DND-41 (cell line): ENCODE data around the gene CDC42BPG.

Source experiments
- ATAC-seq: fragments of 200-7000 bp; cut with Tn5 transposase; 3 replicates; pipeline ENCODE4 v1.9.1; 2021; ENCODE audit warnings: low read depth; ENCODE audit not compliant: insufficient read depth
- DNase-seq: peaks from one replicate; pipeline ENCODE4 v3.0.0-alpha.2; 2020
- H2AFZ ChIP-seq: 2 replicates; pipeline ENCODE4 v1.6.0; 2012; ENCODE audit warnings: low read depth, low read length
- H3K27ac ChIP-seq: 2 replicates; pipeline ENCODE4 v1.5.1; 2012; ENCODE audit warnings: low read length, inconsistent platforms
- H3K27me3 ChIP-seq: fragments of 200-600 bp; sonication (generic); 2 replicates; pipeline ENCODE4 v1.6.0; 2012; ENCODE audit warnings: low read length, mild to moderate bottlenecking, inconsistent platforms; ENCODE audit not compliant: insufficient read depth, poor library complexity
- H3K36me3 ChIP-seq: 2 replicates; pipeline ENCODE4 v1.5.1; 2012; ENCODE audit warnings: low read length, inconsistent platforms; ENCODE audit not compliant: insufficient read depth
- H3K4me1 ChIP-seq: 2 replicates; pipeline ENCODE4 v1.5.1; 2012; ENCODE audit warnings: mild to moderate bottlenecking, low read length; ENCODE audit not compliant: insufficient read depth
- H3K4me2 ChIP-seq: 2 replicates; pipeline ENCODE4 v1.6.0; 2012; ENCODE audit warnings: mild to moderate bottlenecking, moderate library complexity, low read length, inconsistent platforms; ENCODE audit not compliant: insufficient read depth
- H3K4me3 ChIP-seq, 2 experiments: fragments of 200-600 bp in 1 of 2; shearing (Covaris generic) in 1 of 2; 2 replicates each; pipeline ENCODE4 v1.5.1; 2012 to 2016; ENCODE audit warnings: inconsistent platforms in 2 of 2, low read length in 2 of 2, mild to moderate bottlenecking in 2 of 2, low read depth in 1 of 2, moderate library complexity in 1 of 2
- H3K79me2 ChIP-seq: 2 replicates; pipeline ENCODE4 v1.6.0; 2012; ENCODE audit warnings: low read length, inconsistent platforms; ENCODE audit not compliant: insufficient read depth
- H3K9ac ChIP-seq: 2 replicates; pipeline ENCODE4 v1.6.0; 2012; ENCODE audit warnings: low read depth, mild to moderate bottlenecking, inconsistent platforms, low read length, moderate library complexity
- H3K9me3 ChIP-seq: 2 replicates; pipeline ENCODE4 v1.5.1; 2012; ENCODE audit warnings: low read length, moderate library complexity, mild to moderate bottlenecking, inconsistent platforms; ENCODE audit not compliant: insufficient read depth, severe bottlenecking
- H4K20me1 ChIP-seq: 2 replicates; pipeline ENCODE4 v1.6.0; 2012; ENCODE audit warnings: low read length; ENCODE audit not compliant: insufficient read depth
- EZH2 ChIP-seq: IDR thresholded peaks from 3 replicates; pipeline ENCODE4 v1.6.1; 2012; ENCODE audit warnings: borderline replicate concordance, low read depth, mild to moderate bottlenecking, moderate library complexity, low read length, inconsistent platforms; ENCODE audit not compliant: severe bottlenecking
- TF ChIP-seq, protein P1 (sequence below): IDR thresholded peaks from 2 replicates; pipeline ENCODE4 v1.5.1; 2012; ENCODE audit warnings: borderline replicate concordance, low read length, moderate library complexity, mild to moderate bottlenecking; ENCODE audit not compliant: poor library complexity, severe bottlenecking; ENCODE audit errors: extremely low read depth

CDC42BPG gene

GRCh38 chr11:64792482-64792881 lies 52.0 kb downstream of the CDC42BPG start:
- ATAC-seq, result no peak
- H3K9ac ChIP-seq, result no peak overlapping the region
- H3K36me3 ChIP-seq, result peaks cover 10% of the 10 kb centered on the region
- H3K27me3 ChIP-seq, result no peaks in the 10 kb centered on the region
- no peaks in the 10 kb centered on the region for H3K4me1 ChIP-seq
- H3K79me2 ChIP-seq, result no peaks in the 10 kb centered on the region
- DNase-seq, result no peak
- no peak overlapping the region for H3K27ac ChIP-seq
- no peak overlapping the region for H3K4me3 ChIP-seq
- H3K4me2 ChIP-seq, result no peak overlapping the region
- TF ChIP-seq, protein P1, sequence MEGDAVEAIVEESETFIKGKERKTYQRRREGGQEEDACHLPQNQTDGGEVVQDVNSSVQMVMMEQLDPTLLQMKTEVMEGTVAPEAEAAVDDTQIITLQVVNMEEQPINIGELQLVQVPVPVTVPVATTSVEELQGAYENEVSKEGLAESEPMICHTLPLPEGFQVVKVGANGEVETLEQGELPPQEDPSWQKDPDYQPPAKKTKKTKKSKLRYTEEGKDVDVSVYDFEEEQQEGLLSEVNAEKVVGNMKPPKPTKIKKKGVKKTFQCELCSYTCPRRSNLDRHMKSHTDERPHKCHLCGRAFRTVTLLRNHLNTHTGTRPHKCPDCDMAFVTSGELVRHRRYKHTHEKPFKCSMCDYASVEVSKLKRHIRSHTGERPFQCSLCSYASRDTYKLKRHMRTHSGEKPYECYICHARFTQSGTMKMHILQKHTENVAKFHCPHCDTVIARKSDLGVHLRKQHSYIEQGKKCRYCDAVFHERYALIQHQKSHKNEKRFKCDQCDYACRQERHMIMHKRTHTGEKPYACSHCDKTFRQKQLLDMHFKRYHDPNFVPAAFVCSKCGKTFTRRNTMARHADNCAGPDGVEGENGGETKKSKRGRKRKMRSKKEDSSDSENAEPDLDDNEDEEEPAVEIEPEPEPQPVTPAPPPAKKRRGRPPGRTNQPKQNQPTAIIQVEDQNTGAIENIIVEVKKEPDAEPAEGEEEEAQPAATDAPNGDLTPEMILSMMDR, result no peak
- no peak for TF ChIP-seq EZH2
- no peaks in the 10 kb centered on the region for H3K9me3 ChIP-seq
- no peaks in the 10 kb centered on the region for H4K20me1 ChIP-seq
- no peak overlapping the region for H2AFZ ChIP-seq

GRCh38 chr11:64791781-64792291 lies 52.6 kb downstream of the CDC42BPG start:
- Histone ChIP-seq H3K4me2 (no peak overlapping the region), H3K27ac (no peak overlapping the region), H3K9me3 (no peaks in the 10 kb centered on the region), H3K4me1 (no peaks in the 10 kb centered on the region), H3K9ac (no peak overlapping the region), H3K36me3 (peaks cover 5% of the 10 kb centered on the region; the same call in 1 of the 2 replicates), H3K27me3 (no peaks in the 10 kb centered on the region), H4K20me1 (no peaks in the 10 kb centered on the region), H2AFZ (no peak overlapping the region), H3K4me3 (no peak overlapping the region), H3K79me2 (no peaks in the 10 kb centered on the region)
- ATAC-seq (no peak), DNase-seq (no peak)
- TF ChIP-seq, protein P1, result no peak
- TF ChIP-seq EZH2, result no peak

DNA sequence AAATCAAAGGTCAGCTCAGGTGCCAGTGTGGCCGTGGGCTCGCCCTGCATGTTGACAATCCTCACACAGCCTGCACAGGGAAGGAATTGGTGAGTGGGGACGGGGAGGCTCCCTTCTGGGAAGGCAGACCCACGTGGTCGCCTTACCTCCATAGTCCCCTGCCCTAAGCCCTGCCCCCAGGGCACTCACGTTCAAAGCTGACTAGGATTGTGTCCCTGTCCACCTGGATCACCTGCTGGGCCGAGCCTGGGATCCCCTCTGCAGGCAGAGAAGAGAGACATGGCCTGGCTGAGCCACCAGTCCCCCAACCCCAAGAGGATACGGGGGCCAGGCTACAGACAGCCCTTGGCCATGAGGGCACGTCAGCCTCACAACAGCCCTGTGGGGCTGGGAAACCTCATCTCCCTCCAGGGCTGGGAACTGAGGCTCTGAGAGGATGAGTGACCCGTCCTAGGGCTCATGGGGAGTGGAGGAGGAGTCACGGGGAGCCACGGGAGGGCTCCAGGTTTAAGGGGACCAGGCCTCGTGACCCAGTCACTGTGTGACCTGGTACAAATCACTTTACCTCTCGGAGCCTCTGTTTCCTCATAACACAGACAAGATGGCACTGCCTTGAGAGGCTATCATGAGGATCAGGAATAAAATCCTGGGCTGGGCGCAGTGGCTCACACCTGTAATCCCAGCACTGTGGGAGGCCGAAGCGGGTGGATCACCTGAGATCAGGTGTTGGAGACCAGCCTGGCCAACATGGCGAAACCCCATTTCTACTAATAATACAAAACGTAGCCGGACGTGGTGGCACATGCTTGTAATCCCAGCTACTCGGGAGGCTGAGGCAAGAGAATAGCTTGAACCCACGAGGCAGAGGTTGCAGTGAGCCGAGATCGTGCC lies 54.0 kb downstream of the CDC42BPG start:
- Histone ChIP-seq H3K4me2 (no peak overlapping the region), H3K4me1 (no peaks in the 10 kb centered on the region), H3K27me3 (no peaks in the 10 kb centered on the region), H3K9ac (no peak overlapping the region), H3K27ac (no peak overlapping the region), H2AFZ (no peak overlapping the region), H3K4me3 (no peak overlapping the region), H3K9me3 (no peaks in the 10 kb centered on the region), H3K36me3 (no peaks in the 10 kb centered on the region), H4K20me1 (no peaks in the 10 kb centered on the region), H3K79me2 (no peaks in the 10 kb centered on the region)
- TF ChIP-seq EZH2, result no peak
- TF ChIP-seq, protein P1, result no peak
- no peak for DNase-seq
- no peak for ATAC-seq
